Esophagus mucosa (tissue), 1 donor: Measurements from ENCODE around the gene SORCS2. TPM values are rescaled to one million over a fixed set of nuclear protein-coding genes. Genes with fewer than 3 reads are reported as not detected.

Source experiments
- ATAC-seq: fragments of 200-7000 bp; cut with Tn5 transposase; one replicate; pipeline ENCODE4 v1.9.1; 2020
- total RNA-seq: library from RNA; stranded (reverse); gene quantifications from one replicate; pipeline ENCODE4 v1.2.4, GENCODE V29; 2023
- donor health status: DM: yes; HTN: yes; CAD: no.

The SORCS2 gene
- total RNA-seq = 5.0 TPM

DNA sequence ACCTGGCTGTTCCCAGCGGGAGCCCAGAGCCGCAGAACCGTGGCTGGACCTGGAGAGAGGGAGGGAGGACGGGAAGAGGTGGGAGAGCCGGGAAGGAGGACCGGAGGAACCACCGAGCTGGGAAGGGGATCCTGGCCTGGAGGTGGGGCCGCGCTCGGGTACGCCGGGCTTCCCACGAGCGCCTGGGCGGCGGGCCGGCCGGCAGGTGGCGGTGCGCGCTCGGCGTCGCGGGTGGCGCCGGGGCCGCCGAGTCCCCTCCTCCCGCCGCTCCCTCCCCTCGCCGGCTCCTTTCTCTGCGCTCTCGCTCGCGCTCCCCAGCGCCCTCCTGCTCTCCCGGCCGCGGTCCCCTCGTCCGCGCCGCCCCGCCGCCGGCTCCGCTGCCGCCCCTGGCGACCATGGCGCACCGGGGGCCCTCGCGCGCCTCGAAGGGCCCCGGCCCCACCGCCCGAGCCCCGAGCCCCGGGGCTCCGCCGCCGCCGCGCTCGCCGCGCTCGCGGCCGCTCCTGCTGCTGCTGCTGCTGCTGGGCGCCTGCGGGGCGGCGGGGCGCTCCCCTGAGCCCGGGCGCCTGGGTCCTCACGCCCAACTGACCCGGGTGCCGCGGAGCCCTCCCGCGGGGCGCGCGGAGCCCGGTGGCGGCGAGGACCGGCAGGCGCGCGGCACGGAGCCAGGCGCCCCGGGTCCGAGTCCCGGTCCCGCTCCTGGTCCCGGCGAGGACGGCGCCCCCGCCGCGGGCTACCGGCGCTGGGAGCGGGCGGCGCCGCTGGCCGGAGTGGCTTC lies at the start of gene SORCS2:
Gene SORCS2, plus strand, starts transcription at position 287 of the 778 bp plus-strand sequence.
- peak; percentile 73 for ATAC-seq

DNA sequence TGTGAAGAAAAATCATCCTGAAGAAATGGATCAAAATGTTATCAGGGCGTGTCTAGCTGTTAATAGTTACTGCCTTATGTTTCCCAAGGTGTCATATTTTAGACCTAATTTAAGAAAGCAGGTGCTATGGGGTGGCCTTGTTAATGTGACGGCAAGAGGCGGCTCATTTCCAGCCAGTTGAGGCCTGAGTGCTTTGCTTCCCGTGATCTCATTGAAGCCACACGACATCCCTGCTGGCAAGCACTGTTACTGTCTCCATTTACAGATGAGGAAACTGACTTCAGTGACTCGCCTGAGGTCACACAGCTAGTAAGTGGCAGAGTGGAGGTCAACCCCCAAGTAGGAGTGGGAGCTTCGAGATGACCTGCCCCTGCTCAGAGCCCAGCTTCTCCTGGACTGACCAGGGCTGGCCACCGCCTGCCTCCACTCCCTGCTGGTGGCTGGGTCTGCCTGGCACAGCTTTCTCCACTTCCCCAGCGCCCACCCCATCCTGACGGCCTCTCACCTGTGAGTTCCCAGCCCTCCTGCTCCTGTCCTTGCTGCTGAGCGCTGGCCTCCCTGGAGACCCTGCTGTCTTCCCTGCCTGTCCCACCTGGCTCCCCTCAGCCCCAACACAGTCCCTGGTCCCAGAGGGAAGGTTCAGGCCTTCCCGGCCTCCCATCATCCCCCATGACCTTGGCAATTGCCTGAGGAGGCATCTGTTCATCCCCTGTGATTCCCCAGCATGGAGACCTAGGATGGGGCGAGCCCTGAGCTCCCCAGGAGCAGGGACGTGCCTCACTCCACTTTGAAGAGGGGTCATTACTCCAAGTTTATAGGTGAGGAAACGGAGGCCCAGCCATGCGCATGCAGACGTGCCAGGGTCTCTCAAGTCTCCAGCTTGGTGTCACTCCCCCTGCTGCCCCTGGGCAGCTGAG lies 47.7 kb upstream of the SORCS2 start:
- ATAC-seq = no peak

DNA sequence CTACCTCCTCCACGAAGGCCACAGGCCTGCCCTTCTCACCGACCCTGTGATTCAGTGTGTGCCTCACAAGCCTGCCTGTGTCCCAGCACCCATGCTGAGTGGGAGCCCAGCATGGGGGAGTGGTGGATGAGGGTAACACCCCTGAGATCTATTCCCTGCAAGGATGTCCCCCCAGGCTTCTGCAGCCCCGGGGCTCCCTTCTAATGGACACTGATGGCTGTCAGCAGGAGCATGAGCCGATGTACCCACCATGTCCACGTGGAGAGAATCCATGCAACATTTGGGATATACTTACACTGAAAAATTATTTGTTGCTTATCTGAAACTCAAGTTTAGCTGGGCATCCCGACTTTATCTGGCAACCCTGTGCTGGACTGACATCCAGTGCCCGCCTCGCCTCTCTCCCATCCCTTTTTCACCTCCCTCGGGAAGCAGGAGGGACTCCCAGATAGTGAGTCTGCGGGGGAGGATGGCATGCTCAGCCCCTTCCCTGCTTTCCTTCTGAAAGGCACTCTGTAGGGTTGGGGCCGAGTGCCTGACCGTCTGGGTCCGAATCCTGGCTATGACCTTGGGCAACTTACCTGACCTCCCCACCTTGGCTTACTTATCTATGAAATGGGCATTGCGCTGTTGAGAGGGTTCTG lies 46.9 kb upstream of the SORCS2 start:
- ATAC-seq = no peak

DNA sequence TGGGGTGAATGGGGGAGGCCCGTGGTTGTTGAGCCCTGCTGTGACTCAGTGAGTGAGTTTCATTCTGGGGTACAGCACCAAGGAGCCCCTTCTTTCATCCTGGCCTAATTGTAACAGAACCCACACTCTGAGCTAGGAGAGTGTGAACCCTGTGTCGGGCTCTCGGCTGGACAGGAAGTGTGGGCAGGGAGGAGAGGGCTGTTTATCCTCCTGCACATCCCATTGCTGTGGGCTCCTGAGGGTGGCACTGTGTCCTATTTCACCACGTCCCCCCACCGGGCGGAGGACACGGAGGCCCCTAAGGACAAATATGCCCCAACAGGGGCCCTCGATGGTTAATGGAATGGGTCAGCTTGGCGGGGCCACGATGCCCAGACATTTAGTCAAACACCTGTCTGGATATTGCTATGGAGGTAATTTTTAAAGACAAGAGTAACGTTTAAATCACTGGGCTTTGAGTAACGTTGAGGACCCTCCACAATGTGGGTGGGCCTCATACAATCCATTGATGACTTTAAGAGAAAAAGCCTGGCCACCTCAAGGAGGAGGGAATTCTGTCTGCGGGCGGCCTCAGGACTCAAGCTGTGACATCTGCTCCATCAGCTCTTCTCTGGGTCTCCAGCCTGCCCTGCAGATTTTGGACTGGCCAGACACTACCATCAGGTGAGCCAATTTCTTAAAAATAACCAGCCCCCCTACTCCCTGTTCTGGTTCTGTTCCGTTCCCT lies 46.1 kb upstream of the SORCS2 start:
- no peak for ATAC-seq

DNA sequence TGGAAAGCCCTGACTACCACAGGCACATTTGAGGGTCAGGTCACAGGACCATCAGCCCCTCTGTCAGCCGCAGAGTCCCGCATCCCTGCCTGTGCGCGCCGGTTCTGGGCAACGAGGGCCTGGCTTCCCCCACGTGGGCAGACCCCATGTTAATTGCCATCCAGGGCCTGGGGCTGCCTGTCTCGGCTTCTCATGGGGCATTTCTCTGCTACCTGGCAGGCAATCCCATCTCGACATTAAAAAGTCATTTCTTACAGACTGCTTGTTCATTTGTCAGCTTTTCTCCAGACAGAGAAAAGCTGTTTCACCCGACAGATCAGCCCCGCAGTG lies 45.6 kb upstream of the SORCS2 start:
- no peak for ATAC-seq

DNA sequence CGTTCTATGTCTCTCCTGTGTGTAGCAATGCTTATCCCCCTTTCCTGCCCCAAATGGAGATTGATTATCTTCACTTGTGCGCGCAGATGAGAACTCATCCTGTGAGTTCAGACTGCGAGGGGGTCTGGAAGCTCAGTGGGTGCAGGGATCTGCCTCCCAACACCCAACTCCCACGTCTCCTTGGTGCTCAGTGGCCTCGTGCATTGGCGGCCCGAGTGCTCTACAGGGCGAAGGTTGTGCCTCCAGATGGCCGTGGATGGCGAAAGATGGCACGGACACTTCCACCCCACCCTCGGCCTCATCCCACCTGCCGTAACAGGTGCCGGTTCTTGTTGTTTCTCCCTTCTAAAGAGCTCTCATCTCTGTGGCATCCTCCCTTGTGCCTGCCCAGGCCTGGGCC lies 45.1 kb upstream of the SORCS2 start:
- no peak for ATAC-seq

DNA sequence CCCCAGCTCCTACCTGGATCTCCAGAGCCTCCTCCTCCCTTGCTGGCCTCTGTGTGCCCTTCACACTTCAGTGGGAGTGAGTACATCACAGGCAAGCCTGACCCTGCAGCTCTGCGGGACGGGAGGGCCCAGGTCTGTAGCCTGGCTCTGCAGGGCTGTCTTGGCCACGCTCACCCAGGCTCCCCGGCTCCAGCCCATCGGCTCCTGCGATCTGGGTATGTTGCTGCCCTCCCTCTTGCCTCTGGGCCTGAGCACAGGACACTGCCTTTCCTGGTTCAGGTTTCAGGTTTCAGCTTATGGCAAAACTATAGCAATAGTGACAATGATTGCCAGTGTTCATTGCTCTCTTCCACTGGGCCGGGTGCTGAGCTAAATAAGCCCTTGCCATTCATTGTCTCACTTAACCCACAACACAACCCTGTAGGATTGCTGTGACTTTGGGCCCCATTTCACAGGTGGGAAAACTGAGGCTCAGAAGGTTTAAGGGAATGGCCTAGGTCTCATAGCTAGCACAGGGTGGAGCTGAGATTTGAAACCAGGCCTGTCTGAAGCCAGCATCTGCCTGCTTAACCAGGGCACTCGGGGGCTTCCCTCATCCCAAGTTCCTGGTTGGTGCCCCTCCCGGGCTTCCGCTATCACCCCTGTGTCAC lies 44.6 kb upstream of the SORCS2 start:
- no peak for ATAC-seq

DNA sequence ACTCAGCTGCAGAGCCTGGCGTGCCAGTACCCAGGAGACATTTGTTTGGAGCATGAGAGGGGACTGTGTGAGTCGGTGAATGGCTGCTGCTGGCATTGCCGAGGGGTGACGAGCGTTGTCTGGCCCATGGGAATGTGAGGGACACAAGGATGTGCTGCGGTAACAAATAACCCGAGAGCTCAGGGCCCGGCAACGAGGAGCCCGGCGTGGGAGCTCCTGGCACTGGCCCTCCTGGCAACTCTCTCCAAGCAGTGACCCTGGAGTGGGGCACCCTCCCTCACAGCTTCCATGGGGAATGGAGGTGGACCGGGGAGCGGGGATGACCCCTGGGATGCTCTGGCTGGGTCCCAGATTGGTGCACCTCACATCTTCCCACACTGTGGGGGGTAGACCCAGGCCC lies 44.0 kb upstream of the SORCS2 start:
- no peak for ATAC-seq

DNA sequence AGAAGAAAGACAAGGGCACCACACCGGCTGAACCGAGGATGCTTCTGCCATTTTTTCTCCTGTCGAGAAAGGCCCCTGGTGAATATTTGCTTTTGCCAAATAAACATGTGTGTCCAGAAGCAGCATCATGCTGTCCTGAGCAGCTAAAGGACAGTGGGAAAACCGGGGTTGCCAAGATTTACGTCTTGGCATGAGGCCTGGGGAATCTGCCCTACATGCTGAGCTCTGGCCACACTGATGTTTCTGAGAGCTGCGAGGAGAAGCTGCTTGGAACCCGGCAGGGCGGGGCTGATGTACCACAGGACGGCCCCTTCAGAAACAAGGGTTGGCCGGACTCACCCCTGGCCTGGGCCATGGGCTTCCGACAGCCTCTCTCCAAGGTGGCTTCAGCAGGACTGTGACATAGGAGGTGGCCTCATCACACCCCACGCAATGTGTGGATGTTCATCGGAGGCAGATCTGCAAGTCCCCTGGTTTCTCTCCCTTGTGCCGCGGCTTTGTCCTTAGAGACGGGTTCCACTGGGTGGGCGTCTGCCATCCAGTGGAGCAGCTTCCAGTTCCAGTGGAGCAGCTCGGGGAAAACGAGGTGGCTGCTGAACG lies 42.2 kb upstream of the SORCS2 start:
- ATAC-seq = no peak

DNA sequence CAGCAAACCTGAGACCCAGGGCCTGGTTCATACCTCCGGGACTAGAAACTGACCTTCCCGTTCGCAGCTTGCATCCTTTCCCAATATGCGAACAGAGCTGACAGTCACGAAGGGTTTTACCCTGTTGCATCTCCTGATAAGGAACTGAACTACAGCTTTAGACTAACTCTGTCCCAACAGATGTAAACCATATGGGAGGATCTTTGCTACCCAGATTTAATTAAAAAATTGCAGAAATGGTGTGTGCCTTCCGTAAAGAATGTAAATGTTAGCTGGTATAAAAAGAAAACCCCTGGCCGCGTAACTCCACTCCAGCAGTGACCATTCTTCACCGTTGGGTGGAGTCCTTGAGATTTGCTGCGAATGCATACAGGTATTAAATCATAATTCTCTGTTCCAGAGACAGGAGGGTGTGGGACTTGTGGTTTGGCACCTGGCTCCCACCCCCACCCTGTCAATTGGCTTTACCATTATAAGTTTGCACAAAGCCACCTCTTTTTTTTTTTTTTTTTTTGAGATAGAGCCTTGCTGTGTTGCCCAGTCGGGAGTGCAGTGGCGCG lies 40.6 kb upstream of the SORCS2 start:
- no peak for ATAC-seq

DNA sequence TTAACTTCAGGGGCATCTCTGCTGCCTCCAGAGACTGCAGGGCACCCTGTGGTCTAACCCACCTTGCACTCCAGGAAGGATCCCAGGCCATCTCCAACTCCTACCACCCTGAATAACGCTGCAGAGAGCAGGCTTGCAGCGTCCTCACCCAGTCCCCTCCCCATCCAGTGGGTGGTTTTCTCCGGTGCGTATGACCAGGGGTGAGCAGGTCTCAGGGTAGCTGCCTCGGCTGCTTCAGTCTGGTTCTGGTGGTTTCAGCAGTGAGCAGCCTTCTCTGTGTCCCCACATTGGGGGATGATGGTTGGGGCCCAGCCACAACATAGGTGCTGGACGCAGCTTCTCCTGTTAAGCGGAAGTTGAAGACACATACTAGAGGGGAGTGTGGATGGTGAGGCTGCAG lies 38.6 kb upstream of the SORCS2 start:
- ATAC-seq = no peak

DNA sequence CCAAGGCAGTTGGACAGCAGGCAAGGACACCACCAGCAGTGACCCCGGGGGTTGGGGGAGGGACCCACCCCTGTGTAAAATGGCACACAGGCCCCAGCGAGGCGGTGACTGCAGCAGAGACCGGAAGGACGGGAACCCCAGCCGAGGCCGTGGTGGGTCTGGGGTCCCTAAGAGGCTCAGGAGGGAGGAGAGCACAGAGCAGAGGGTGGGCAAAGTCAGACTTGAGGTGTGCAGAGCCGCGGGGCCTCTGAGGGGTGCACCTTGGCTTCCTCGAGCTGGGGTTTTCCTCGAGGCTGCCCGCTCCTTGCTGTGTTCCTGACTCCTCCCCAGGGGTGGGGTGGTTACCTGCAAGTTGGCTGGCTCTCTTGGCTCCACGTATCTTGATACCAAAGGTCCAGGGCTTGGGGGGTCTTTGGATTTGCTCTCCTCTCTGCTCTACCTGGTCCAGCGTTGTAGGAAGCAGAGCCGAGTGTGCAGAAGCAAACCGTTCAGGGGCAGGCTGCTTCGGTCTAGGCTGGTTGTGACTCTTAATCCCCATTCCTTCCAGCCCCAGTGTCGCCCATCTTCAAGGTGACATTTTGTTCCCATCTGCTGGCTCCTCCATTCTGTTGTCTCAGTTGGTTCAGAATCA lies 37.9 kb upstream of the SORCS2 start:
- ATAC-seq = no peak

DNA sequence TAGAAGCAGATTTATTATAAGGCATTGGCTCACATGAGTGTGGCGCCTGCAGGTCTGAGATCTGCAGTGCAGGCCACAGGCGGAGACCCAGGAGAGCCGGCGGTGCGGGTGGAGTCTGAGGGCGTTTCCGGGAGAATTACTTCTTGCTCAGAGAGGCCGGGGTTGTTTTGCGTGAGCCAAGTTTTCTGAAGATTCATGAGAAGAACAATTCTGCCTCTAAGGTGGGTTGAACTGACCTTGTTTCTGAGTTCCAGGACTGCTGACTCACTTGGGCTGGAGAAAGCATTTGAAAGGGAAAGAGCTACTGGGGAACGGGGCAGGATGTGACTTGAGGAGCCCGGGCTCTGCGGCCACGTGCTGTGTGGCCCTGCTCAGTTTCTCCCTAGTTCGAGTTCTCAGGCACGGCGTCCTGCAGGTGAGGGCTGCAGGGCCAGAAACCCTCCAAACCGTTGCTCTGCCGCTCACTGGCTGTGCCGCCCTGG lies 36.7 kb upstream of the SORCS2 start:
- ATAC-seq = peak; percentile 77

DNA sequence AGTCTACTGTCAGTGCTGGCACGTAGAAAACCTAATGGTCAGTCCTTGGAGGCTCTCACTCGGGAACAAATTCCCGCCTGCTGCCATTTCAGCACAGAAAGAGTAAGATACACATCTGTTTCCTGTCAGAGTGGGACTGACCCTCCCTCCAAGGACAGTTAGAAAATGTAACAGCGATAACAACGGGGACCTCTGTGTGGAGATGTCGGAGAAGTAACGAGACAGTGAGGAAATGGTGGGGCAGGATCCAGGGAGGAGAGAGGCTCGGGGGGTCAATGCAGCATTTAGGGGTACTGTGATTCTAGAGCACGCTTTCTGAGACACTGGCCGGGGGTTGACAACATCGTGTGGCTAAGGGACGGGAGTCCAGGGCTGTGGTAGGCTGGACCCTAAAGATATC lies 36.0 kb upstream of the SORCS2 start:
- ATAC-seq = no peak

DNA sequence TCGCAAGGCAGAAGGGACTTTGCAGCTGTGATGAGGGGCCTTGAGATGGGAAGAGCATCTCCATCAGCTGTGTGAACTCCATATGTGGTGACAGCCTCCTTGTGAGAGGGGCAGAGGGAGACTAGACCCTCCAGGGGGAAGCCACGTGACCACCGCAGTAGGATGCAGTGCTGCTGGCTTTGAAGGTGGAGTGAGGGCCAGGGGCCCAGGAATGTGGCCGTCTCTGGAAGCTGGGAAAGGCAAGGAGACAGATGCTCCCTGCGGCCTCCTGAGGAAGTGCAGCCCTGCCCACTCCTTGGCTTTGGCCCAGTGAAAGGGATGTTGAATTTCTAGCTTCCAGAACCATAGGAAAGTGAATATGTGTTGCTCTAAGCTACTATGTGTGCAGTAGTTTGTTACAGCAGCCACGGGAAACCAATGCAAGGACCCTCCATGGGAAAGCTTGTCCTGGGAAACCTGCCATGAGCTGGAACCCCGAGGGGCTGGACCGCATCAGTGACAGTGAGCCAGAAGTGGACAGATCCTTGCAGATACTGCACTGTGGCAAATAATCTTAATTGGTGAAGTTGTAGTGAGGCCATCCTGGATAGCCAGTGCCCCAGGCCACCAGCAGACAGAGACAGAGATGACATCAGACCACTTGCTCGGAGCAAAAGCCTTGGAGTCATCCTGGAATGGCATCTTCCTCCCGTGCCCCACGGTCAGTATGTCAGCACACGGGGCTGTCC lies 35.4 kb upstream of the SORCS2 start:
- no peak for ATAC-seq

DNA sequence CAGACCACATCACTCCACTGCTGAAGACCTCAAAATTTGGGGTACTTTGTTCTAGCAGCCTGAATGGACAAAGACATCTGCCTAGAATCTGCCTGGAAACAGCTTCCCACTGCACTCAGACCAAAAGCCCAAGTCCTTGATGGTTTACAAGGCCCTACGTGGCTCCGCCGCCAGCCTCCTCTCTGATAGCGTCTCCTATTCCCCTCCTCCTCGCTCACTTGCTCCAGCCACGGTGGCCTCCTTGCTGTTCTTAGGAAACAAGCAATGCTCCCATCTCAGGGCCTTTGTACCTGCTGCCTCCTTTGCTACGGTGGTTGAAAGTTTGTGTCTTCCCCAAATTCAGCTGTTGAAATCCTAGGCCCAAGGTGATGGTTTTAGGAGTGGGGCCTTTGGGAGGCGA lies 34.7 kb upstream of the SORCS2 start:
- no peak for ATAC-seq

DNA sequence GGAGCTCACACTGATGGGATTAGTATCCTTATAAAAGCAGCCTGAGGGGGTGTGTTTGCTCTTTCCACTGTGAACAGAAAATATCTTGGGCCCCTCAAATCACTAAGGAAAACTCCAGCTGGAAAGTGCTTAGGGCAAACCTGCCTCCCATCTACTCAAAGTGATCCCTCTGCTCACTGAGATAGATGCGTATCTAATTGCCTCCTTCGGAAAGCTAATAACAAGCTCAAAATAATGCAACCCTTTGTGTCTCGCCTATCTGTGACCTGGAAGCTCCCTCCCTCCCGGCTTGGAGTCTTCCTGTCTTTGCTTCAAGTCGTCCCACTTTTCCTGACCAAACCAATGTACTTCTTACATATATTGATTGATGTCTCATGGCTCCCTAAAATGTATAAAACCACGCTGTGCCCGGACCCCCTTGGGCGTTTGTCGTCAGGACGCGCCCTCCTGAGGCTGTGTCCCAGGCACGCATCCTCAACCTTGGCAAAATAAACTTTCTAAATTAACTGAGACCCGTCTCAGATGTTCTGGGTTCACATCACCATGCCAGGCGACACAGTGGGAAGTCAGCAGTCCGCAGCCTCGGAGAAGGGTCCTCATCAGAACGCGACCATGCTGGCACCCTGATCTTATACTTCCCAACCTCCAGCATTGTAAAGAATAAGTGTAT lies 34.1 kb upstream of the SORCS2 start:
- no peak for ATAC-seq

DNA sequence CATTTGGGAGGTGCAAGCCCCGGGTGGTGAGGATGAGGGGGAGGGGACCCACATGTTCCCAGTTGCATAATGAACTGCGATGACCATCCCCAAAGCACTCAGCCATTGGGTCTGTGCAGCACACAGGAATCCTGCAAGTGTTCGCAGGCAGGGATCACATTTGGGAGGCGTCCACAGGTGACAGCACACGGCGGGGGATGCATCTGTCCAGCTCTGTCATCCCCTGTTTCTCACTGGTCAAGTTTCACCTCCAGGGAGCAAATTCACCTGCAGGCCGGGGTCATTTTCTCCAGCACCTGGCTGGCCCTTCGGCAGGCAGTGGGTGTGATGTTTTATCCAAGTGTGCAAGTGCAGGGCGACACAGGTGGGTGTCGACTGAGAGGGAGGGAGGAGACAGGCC lies 33.3 kb upstream of the SORCS2 start:
- ATAC-seq = no peak

DNA sequence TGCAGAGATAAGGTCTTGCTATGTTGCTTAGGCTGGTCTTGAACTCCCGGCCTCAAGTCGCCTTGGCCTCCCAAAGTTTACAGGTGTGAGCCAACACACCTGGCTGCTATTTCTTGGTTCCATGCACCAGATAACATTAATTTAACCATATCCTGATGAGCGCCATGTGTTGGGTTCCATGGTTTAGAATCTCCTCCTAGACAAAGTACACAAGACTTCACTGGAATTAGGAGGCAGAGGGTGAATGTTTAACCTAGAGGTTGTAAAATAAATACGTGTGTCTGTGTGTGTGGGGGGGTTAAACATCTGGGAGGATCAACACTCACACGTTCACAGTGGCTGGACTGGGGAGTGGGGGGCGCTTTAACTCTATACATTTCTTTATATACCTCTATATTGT lies 32.4 kb upstream of the SORCS2 start:
- no peak for ATAC-seq

DNA sequence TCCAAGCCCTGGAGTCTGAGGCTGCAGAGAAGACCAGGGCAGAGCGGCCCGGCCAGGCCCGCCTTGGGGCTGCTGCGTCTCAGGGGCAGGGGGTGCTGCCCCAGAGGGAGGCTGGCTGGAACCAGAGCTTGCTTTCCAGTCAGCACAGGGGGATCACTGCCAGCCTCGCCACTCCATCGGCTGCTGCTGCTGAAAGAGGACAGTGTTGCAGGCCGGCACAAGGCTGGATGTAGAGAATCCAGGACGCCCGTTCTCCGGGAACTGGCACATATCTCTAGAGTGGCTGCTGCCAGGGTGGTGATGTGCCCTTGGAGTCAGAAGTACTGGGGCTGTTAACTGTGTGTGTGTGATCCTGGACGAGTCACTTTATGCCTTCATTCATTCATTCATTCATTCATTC lies 31.9 kb upstream of the SORCS2 start:
- ATAC-seq = no peak
